ENCODE results near the gene VMP1. TPM values are rescaled to one million over a fixed set of nuclear protein-coding genes. Genes with fewer than 3 reads are reported as not detected.

VMP1 gene
- total RNA-seq, 1 experiment from 2014 or later = 83.1 TPM

DNA sequence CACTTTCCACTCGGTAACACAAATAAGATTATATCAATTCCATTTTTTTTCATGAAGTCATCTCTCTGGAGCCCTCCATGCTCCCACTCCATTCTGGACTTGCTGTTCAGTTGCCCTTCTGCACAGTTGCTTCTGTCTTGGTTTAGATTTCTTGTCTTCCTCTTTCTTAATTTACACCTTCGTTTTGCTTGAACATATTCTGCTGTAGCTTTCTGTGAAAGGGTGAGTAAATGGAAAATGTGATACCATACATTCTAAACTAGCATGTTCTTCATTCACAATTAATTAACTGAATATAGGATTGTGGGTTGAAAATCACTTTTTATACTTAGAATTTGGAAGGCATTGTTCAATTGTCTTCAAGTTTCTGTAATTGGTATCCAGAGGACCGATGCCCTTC lies 69.6 kb downstream of the VMP1 start:
- Mint-ChIP-seq H3K36me3 (ENCODE audit: insufficient read depth in 1 of 3, low read depth in 3 of 3) (peaks cover 9 to 34% (median 16%) of the 10 kb centered on the region in 3 experiments; a peak in 5 of 7 replicates), H3K27ac (no peak overlapping the region; a peak in 1 of 7 replicates), H3K9me3 (no peaks in the 10 kb centered on the region), H3K4me1 (no peaks in the 10 kb centered on the region), H3K27me3 (ENCODE audit: low read depth) (no peaks in the 10 kb centered on the region), H3K4me3 (no peak overlapping the region)
- Histone ChIP-seq H3K18ac (ENCODE audit: insufficient read length, low read depth, low read length) (no peak overlapping the region), H2BK12ac (ENCODE audit: insufficient read length, low read depth, low read length) (no peak overlapping the region), H3T11ph (ENCODE audit: low read length) (no peak overlapping the region), H3K23ac (ENCODE audit: insufficient read length, low read depth, low read length) (no peak overlapping the region), H3K14ac (ENCODE audit: insufficient read depth, low read length) (no peak overlapping the region), H2AK5ac (ENCODE audit: insufficient read length, low read length) (no peak overlapping the region), H2BK5ac (ENCODE audit: insufficient read length, low read length) (no peak overlapping the region), H3K4ac (ENCODE audit: low read depth, low read length) (no peak overlapping the region), H3K56ac (ENCODE audit: insufficient read length, low read depth, low read length) (no peak overlapping the region), H4K8ac (replicated peaks; ENCODE audit: insufficient read length, low read depth, low read length) (no peak overlapping the region), H2BK120ac (ENCODE audit: low read depth, low read length, poor library complexity, severe bottlenecking) (no peak overlapping the region), H4K20me1 (ENCODE audit: control insufficient read depth, insufficient read depth, insufficient read length) (no peaks in the 10 kb centered on the region), H2BK20ac (ENCODE audit: low read depth, low read length, poor library complexity, severe bottlenecking) (no peak overlapping the region), H2BK15ac (ENCODE audit: low read depth, low read length) (no peak overlapping the region), H3K79me1 (ENCODE audit: insufficient read depth, low read depth, low read length, poor library complexity, severe bottlenecking) (no peaks in the 10 kb centered on the region), H3K4me1 (ENCODE audit: insufficient read depth, low read length) (no peaks in the 10 kb centered on the region), H2AFZ (ENCODE audit: low read length) (no peak overlapping the region), H3K27me3 (ENCODE audit: insufficient read depth, low read length) (no peaks in the 10 kb centered on the region), H3K9me3 (ENCODE audit: control insufficient read depth, low read depth, low read length) (no peaks in the 10 kb centered on the region), H4K5ac (ENCODE audit: insufficient read length, low read depth, low read length) (no peak overlapping the region), H3K79me2 (ENCODE audit: insufficient read depth, low read length) (no peaks in the 10 kb centered on the region), H3K4me2 (ENCODE audit: insufficient read depth, insufficient read length, low read length) (no peak overlapping the region), H3K9ac (ENCODE audit: extremely low read depth, insufficient read length, low read length) (no peak overlapping the region), H3K27ac (ENCODE audit: insufficient read length, low read depth, low read length) (no peak overlapping the region), H3K23me2 (ENCODE audit: insufficient read length, low read depth, low read length, poor library complexity, severe bottlenecking) (no peaks in the 10 kb centered on the region), H4K91ac (ENCODE audit: insufficient read length, low read depth, low read length) (no peak overlapping the region)
- no CpG with 5 or more reads among the region's 3 CpGs for WGBS (ENCODE audit: extremely low coverage, insufficient read length, low lambda C conversion rate)
- TF ChIP-seq, protein P1, sequence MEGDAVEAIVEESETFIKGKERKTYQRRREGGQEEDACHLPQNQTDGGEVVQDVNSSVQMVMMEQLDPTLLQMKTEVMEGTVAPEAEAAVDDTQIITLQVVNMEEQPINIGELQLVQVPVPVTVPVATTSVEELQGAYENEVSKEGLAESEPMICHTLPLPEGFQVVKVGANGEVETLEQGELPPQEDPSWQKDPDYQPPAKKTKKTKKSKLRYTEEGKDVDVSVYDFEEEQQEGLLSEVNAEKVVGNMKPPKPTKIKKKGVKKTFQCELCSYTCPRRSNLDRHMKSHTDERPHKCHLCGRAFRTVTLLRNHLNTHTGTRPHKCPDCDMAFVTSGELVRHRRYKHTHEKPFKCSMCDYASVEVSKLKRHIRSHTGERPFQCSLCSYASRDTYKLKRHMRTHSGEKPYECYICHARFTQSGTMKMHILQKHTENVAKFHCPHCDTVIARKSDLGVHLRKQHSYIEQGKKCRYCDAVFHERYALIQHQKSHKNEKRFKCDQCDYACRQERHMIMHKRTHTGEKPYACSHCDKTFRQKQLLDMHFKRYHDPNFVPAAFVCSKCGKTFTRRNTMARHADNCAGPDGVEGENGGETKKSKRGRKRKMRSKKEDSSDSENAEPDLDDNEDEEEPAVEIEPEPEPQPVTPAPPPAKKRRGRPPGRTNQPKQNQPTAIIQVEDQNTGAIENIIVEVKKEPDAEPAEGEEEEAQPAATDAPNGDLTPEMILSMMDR (conservative IDR thresholded peaks at IDR 0.05) = no peak
- DNase-seq = no peak

Data from H9 (cell line).